Ascending aorta (tissue), 2 donors: Measurements from ENCODE around the gene PPARG. TPM values are rescaled to one million over a fixed set of nuclear protein-coding genes. Genes with fewer than 3 reads are reported as not detected.

Experiments
- DNase-seq, 2 donors: peaks; one replicate each; pipeline ENCODE4 v3.0.0-alpha.2; 2019; ENCODE audit warnings: low spot score in 2 of 2
- H3K27ac ChIP-seq, 2 donors: fragments of 200-600 bp; sonication (generic); one replicate each; pipeline ENCODE4 v1.5.1; 2016 to 2017; ENCODE audit warnings: mild to moderate bottlenecking in 1 of 2
- H3K27me3 ChIP-seq: fragments of 200-600 bp; sonication (generic); one replicate; pipeline ENCODE4 v1.5.1; 2017
- H3K36me3 ChIP-seq, 2 donors: fragments of 200-600 bp; sonication (generic); one replicate each; pipeline ENCODE4 v1.5.1; 2016
- H3K4me1 ChIP-seq, 2 donors: fragments of 200-600 bp; sonication (generic); one replicate each; pipeline ENCODE4 v1.5.1; 2016 to 2017; ENCODE audit warnings: mild to moderate bottlenecking in 1 of 2
- H3K4me3 ChIP-seq, 2 donors: fragments of 200-600 bp; sonication (generic); one replicate each; pipeline ENCODE4 v1.5.1; 2016 to 2017; ENCODE audit warnings: mild to moderate bottlenecking in 1 of 2
- H3K9me3 ChIP-seq, 2 donors: fragments of 200-600 bp; sonication (generic); one replicate each; pipeline ENCODE4 v1.5.1; 2016
- intact Hi-C: fragments of 100-400 bp; cut with DNase I; formaldehyde crosslinking; loops from one replicate; pipeline ENCODE4 v1.15.1; 2023
- total RNA-seq: library from RNA; depleted of rRNA; stranded (reverse); fragments of >200 nt; gene quantifications from one replicate; pipeline ENCODE4 v1.1.0, GENCODE V29; 2016
- TF ChIP-seq, protein P1 (sequence below), 3 experiments: fragments of 200-600 bp in 2 of 3; fragments of 450-650 bp in 1 of 3; sonication (generic) in 2 of 3; IDR thresholded peaks; one replicate each; pipeline ENCODE4 v1.5.1; 2016 to 2019; ENCODE audit warnings: antibody characterized with exemption in 3 of 3, mild to moderate bottlenecking in 1 of 3, moderate library complexity in 1 of 3

The PPARG gene
- total RNA-seq, 1 donor from 2014 or later, result 23.5 TPM

DNA sequence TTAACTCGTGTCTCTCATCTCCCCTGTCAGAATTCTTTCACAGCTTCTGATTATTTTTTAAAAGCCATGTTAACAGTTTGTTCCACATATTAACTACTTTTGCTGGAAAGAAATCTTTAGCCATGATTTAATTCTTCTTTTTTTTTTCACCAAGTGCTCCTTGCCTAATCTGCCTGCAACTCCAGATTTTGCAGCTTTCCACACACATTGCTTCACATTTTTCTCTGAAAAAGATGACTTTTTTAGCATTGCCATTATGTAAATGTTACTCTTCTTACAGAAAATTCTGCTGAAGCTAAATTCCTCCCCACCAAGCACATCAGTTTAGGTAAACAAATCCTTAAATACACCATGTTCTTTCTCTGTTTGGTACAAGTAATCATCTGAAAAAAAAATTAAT, 23.4 kb upstream of the PPARG start:
- no peaks in the 10 kb centered on the region for H3K4me1 ChIP-seq
- H3K27ac ChIP-seq, result no peak overlapping the region
- intact Hi-C loops, result no loop called here
- no peak overlapping the region for H3K4me3 ChIP-seq
- TF ChIP-seq, protein P1, sequence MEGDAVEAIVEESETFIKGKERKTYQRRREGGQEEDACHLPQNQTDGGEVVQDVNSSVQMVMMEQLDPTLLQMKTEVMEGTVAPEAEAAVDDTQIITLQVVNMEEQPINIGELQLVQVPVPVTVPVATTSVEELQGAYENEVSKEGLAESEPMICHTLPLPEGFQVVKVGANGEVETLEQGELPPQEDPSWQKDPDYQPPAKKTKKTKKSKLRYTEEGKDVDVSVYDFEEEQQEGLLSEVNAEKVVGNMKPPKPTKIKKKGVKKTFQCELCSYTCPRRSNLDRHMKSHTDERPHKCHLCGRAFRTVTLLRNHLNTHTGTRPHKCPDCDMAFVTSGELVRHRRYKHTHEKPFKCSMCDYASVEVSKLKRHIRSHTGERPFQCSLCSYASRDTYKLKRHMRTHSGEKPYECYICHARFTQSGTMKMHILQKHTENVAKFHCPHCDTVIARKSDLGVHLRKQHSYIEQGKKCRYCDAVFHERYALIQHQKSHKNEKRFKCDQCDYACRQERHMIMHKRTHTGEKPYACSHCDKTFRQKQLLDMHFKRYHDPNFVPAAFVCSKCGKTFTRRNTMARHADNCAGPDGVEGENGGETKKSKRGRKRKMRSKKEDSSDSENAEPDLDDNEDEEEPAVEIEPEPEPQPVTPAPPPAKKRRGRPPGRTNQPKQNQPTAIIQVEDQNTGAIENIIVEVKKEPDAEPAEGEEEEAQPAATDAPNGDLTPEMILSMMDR (IDR thresholded peaks at IDR 0.05), result no peak
- no peaks in the 10 kb centered on the region for H3K36me3 ChIP-seq
- no peaks in the 10 kb centered on the region for H3K27me3 ChIP-seq
- no peak for DNase-seq
- H3K9me3 ChIP-seq, result no peaks in the 10 kb centered on the region

DNA sequence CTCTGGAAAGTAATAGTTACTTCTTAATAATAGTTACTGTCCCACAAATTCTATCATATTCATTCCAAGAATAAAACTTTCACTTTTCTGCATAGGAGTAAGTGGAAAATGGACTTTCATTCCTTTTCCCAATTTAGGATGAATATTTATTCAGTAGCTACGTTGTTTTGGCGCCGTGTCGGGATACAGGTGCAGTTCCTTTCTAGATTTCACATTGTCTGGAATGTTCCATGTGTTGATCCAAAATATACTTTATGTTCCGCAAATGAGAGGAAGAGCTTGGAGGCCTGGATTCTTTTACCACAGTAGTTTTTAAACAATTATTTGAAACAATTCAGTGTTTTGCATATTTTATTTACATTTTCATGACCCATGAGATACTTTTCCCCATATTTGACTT, 22.8 kb upstream of the PPARG start:
- Histone ChIP-seq H3K27ac (no peak overlapping the region), H3K36me3 (no peaks in the 10 kb centered on the region), H3K27me3 (no peaks in the 10 kb centered on the region), H3K9me3 (no peaks in the 10 kb centered on the region), H3K4me1 (no peaks in the 10 kb centered on the region), H3K4me3 (no peak overlapping the region)
- intact Hi-C loops, result no loop called here
- DNase-seq, result no peak
- TF ChIP-seq, protein P1 (IDR thresholded peaks at IDR 0.05), result no peak

DNA sequence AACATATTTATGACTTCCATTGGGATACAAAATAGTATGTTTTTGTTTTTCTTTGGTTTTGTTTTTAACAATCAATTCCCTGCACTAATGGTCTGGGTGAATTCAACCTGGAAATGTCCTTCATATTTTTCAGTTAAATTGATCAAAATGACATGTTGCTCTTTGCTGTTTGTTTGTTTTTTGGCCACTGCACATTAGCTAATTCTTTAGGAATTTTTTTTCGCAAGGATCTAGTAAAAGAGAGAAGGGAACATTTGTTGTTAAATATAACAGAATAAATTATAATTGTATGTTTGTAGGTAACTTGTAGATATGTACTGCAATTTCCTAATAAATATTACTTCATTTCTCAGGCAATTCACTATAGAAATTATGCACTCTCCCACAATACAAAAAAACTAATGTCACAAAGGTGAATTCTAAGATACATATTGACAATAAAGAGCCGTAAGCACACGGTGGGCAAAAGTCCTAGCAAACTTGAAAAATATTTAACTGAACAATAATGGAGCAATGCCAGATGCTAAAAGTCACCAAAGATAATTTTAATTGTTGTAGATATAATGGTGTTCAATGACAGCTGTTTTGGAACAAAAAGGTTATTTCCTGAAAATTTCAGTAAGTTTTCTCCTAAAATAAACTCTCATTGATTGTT, 21.4 kb upstream of the PPARG start:
- Histone ChIP-seq H3K27ac (no peak overlapping the region), H3K36me3 (no peaks in the 10 kb centered on the region), H3K27me3 (no peaks in the 10 kb centered on the region), H3K4me1 (no peaks in the 10 kb centered on the region), H3K9me3 (no peaks in the 10 kb centered on the region), H3K4me3 (no peak overlapping the region)
- intact Hi-C loops, result no loop called here
- no peak for DNase-seq
- TF ChIP-seq, protein P1 (IDR thresholded peaks at IDR 0.05), result no peak

DNA sequence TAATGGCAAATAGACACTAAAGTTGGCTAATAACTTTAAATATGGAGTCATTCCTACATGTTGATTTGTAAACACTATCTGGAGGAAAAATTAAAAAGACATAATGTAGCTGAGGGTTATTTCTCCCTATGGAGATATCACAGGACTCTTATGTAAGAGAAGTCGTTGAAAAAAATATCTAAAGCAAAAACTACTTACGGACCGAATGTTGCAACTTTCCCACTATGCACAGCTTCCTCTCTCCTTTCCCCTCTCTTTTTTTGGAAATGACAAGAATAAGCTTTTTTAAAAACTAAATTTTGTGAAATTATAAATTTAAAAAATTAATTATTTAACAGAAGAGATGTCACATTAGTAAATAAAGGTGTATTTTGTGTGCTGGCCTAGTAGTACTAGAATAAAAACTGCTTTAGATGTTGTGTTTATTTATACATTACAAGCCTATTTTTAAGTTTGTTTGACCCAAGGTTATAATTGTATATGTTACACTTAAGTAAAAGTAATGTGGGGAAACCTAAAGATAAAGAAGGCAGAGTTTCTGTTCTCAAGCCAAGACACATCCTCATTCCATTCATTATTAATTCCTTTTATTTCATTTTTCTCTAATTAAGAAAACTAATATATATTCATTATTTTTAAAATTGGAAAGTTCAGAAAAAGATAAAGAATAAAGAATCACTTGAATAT, 20.7 kb upstream of the PPARG start:
- no peaks in the 10 kb centered on the region for H3K27me3 ChIP-seq
- no peak overlapping the region for H3K27ac ChIP-seq
- H3K9me3 ChIP-seq, result no peaks in the 10 kb centered on the region
- no peak for DNase-seq
- no peaks in the 10 kb centered on the region for H3K36me3 ChIP-seq
- TF ChIP-seq, protein P1 (IDR thresholded peaks at IDR 0.05), result no peak
- no peak overlapping the region for H3K4me3 ChIP-seq
- intact Hi-C loops, result no loop called here
- H3K4me1 ChIP-seq, result no peaks in the 10 kb centered on the region

DNA sequence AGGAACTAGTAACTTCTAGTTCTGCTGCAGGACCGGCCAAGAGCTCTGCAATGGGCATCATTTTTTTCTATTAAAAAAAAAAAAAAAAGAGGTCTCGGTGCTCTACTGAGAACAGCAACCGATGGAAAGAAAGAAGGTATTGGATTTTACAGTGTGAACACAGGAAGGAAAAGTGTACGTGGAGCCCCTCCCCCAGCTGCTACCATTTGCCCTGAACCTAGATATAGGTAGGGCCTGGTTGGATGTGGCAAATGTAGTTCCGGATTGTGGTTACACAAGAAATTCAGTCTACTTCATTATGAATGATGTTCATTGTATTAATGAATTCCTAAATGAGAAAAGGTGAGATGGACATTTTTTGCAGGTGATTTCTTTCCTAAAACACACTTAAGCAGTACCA, 17.9 kb upstream of the PPARG start:
- intact Hi-C loops, result no loop called here
- H3K27me3 ChIP-seq, result no peaks in the 10 kb centered on the region
- no peaks in the 10 kb centered on the region for H3K9me3 ChIP-seq
- no peaks in the 10 kb centered on the region for H3K36me3 ChIP-seq
- H3K4me3 ChIP-seq, result no peak overlapping the region
- no peak for DNase-seq
- TF ChIP-seq, protein P1 (IDR thresholded peaks at IDR 0.05), result no peak
- no peaks in the 10 kb centered on the region for H3K4me1 ChIP-seq
- no peak overlapping the region for H3K27ac ChIP-seq
